ENCODE data around the gene ATRN.

The ATRN gene

DNA sequence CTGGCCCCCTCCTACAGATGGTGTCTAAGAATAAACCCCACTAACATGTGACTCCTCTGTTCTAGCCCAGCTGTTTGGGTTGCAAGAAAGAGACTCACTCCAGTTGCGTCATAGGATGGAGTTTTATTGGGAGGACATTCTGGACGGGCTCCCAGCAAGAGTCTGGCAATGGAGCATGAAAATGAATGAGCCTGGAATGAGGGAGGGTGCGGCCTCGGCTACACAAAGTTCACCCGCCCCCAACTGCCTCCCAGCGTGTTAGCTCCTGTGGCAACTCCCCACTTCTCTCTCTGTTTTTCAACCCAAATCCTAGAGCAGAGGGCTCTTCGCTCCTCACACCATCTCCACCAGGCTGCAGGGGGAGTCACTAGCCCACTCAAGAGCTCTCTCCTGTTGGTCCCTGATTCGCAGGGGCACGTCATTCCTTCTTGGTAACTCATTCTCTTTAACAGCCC, 216.1 kb downstream of the ATRN start:
- no peak overlapping the region for H3K27ac ChIP-seq
- TF ChIP-seq CTCF (conservative IDR thresholded peaks at IDR 0.05) (no peak), ZFX (IDR thresholded peaks at IDR 0.05) (no peak)

DNA sequence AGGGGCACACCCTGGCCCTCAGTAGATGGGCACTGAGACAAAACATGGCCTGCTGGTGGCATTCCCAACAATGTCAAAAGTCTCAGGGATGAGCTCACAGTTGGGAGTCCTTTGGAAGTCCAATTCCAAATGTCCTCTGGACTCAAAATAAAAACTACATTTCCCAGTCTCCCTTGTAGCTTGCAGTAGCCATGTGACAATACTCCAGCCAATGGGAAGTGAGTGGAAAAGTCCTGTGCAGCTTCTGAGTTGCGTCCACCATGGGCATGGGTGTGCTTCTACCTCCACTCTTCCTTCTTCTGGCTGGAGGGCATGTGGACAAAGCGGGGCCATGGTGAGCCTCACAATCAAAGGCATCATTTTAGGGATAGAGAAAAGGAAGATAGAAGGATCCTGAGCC, 216.8 kb downstream of the ATRN start:
- TF ChIP-seq CTCF (conservative IDR thresholded peaks at IDR 0.05): no peak
- TF ChIP-seq ZFX (IDR thresholded peaks at IDR 0.05): no peak
- H3K27ac ChIP-seq: no peak overlapping the region

GRCh38 chr20:3689978-3690377, 219.2 kb downstream of the ATRN start:
- H3K27ac ChIP-seq: no peak overlapping the region
- no peak for TF ChIP-seq ZFX (IDR thresholded peaks at IDR 0.05)
- TF ChIP-seq CTCF (conservative IDR thresholded peaks at IDR 0.05): no peak

DNA sequence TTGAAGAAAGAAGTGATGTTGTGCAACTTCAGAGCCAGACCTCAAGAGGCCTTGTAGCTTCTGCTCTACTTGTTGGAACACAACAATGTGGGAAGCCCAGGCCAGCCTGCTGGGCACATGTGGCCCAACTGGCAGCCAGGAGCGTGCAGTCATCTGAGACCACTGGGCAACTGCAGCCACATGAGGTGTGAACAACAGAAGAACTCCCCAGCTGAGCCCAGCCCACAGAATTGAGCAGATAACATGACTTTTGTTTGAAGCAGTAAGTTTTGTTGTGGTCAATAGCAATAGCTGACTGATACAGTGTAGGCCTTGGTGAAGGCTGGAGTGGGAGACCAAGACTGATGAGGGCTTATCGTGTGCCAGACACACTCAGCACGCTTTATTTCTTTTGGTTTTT, 219.6 kb downstream of the ATRN start:
- TF ChIP-seq CTCF (conservative IDR thresholded peaks at IDR 0.05): no peak
- TF ChIP-seq ZFX (IDR thresholded peaks at IDR 0.05): no peak
- no peak overlapping the region for H3K27ac ChIP-seq

- no peak for TF ChIP-seq ZFX (IDR thresholded peaks at IDR 0.05)
- TF ChIP-seq CTCF (conservative IDR thresholded peaks at IDR 0.05): no peak
- no peak overlapping the region for H3K27ac ChIP-seq
Measured at GRCh38 chr20:3691306-3691705, 220.5 kb downstream of the ATRN start.

- TF ChIP-seq ZFX (IDR thresholded peaks at IDR 0.05) (no peak), CTCF (conservative IDR thresholded peaks at IDR 0.05) (no peak)
- H3K27ac ChIP-seq: no peak overlapping the region
Measured at GRCh38 chr20:3691897-3692296, 221.1 kb downstream of the ATRN start.

DNA sequence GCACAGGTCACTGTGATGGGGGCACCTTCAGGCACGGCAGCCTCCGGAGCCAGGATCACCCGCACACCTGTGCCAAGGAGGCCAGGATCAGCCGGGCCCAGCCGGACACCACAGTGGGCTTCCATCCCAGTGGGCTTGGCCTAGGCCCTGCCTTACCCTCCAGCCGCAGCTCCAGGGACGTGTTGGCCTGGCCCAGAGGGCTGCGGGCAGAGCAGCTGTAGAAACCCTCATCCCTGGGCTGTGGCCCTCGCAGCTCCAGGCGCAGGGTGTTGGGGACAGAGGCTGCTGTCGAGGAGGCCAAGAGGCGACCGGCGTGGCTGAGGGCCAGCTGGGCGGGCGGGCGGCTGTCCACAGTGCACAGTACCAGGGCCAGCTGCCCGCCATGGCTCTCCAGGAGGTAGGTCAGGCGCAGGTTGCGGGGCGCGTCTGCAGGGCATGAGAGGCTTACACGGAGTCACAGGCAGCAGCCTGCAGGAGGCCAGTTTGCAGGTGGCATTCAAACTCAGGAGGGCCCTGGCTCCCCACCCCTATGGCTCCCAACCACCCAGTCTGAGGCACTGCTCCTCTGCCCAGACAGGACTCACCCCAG, 222.0 kb downstream of the ATRN start:
- H3K27ac ChIP-seq: no peak overlapping the region

More for the DNA sequence above, 222.0 kb downstream of the ATRN start:
- TF ChIP-seq ZFX (IDR thresholded peaks at IDR 0.05) (no peak), CTCF (conservative IDR thresholded peaks at IDR 0.05) (no peak)

Data from C4-2B (cell line).